Rectal smooth muscle tissue (tissue), 1 donor: ENCODE measurements around the gene HINT2.

Experiments
- H3K27ac ChIP-seq: one replicate; pipeline ENCODE4 v1.7.0; 2013; ENCODE audit warnings: low read depth, low read length, inconsistent platforms
- H3K27me3 ChIP-seq: one replicate; pipeline ENCODE4 v1.7.0; 2013; ENCODE audit warnings: low read length; ENCODE audit not compliant: control insufficient read depth, insufficient read depth
- H3K36me3 ChIP-seq: one replicate; pipeline ENCODE4 v1.7.0; 2013; ENCODE audit warnings: low read length; ENCODE audit not compliant: control insufficient read depth, insufficient read depth
- H3K4me1 ChIP-seq: one replicate; pipeline ENCODE4 v1.7.0; 2013; ENCODE audit warnings: low read length; ENCODE audit not compliant: control insufficient read depth, insufficient read depth
- H3K4me3 ChIP-seq: one replicate; pipeline ENCODE4 v1.7.0; 2013; ENCODE audit warnings: low read length
- H3K9ac ChIP-seq: one replicate; pipeline ENCODE4 v1.7.0; 2013; ENCODE audit warnings: low read length

Gene HINT2

DNA sequence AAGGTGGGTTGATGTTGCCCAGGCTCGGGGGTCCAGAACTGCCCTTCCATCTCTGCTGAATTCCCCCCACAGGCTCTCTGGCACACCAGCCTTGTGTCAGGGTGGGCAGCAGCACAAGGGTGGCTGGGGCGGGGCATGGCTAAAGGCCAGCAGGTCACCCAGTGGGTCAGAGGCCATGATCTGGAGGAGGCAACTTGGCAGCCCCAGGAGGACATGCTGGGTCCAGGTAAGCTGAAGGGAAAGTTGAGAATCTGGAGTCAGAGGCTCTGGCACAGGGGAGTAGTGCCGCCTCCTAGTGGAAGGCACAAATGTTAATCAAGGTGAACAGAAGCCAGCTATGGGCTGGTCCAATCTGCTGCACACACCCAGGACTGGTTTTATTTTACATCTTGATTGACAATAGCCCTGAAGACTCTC is 20.4 kb upstream of the HINT2 start:
- no peaks in the 10 kb centered on the region for H3K27me3 ChIP-seq
- H3K27ac ChIP-seq, result no peak overlapping the region
- peaks cover 7% of the 10 kb centered on the region for H3K4me1 ChIP-seq
- no peak overlapping the region for H3K9ac ChIP-seq
- no peak overlapping the region for H3K4me3 ChIP-seq
- H3K36me3 ChIP-seq, result no peaks in the 10 kb centered on the region

DNA sequence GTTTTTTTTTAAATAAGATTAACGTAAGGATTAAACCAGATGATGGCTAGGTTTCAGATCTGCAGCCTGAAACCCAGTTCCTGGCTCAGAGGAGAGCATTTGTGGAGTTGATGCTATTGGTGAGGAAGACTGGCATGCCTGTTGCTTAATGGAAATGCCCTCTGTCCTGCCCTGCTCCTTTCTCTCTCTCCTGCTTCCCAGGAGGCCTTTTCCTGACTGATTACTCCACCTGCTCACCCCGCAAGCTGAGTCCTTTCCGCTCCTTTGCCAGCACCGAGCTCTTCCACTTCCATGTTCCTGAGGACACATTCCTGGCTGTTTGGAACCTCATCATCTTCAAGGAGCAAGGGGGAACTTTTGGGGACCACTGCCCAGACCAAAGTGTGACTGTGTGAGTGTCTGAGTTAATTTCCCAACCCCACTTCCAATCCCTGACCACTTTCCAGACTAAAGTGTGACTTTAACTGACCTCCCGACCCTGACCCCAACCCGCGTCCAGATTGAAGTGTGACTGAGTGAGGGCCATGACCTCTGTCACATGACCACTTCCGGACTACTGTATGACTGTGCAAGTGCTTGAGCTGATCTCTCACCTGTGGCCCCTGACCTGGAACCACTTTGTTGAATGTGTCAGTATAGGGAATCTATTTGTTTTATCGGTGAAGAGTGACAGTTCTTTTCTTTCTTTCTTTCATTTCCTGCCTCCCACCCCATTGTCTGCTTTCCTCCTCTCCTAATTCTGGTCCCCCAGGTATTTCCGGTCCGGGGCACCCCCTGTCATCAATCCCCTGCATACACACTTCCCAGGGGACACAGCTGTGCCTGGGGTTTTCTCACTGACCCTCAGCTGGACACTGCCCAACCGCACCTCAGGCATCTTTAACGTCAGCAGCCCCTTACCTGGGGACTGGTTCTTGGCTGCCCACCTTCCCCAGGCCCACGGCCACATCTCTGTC is 19.7 kb upstream of the HINT2 start:
- no peak overlapping the region for H3K9ac ChIP-seq
- no peaks in the 10 kb centered on the region for H3K36me3 ChIP-seq
- no peak overlapping the region for H3K4me3 ChIP-seq
- no peak overlapping the region for H3K27ac ChIP-seq
- H3K27me3 ChIP-seq, result no peaks in the 10 kb centered on the region
- peaks cover 11% of the 10 kb centered on the region for H3K4me1 ChIP-seq

DNA sequence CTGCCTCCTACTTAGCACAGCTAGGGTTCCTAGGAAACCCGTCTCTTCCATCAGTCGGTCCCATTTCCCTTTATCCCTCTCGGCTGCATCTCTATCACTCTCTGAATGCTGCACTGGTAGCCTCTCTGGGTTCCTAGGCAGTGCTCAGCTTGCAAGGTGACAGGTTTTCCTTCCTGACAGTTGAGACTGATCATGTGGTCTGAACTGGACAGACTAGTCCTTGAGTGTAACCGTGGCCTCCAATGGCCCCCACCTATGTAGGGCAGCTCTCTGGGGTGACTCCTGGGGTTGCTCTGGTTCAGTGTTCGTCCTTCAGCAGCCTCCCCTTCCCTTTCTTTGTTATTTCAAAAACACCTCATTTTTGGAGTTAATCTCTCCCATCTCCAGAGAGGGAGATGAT is 18.0 kb upstream of the HINT2 start:
- H3K27me3 ChIP-seq, result no peaks in the 10 kb centered on the region
- no peak overlapping the region for H3K4me3 ChIP-seq
- no peak overlapping the region for H3K9ac ChIP-seq
- H3K27ac ChIP-seq, result no peak overlapping the region
- H3K36me3 ChIP-seq, result no peaks in the 10 kb centered on the region
- H3K4me1 ChIP-seq, result peaks cover 11% of the 10 kb centered on the region

DNA sequence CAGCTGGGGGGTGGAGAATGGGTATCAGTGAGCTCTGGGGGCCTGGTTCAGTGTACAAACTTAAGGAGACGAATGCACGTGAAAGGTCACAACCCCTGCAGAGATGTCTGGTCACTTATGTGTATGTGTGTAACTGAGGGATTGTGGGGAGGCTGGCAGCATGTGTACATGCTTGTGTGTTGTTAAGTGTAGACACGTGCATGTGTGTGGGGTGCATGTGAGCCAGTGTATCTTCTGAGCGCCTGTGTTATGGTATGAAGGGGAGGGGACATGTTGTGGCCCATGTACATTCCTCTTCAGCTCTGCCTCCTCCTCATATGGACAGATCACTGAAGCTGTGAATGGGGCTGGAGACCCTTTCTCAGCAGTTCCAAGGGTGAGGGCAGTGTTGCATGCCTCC is 16.2 kb upstream of the HINT2 start:
- H3K9ac ChIP-seq, result no peak overlapping the region
- peaks cover 11% of the 10 kb centered on the region for H3K4me1 ChIP-seq
- H3K27me3 ChIP-seq, result no peaks in the 10 kb centered on the region
- no peaks in the 10 kb centered on the region for H3K36me3 ChIP-seq
- no peak overlapping the region for H3K27ac ChIP-seq
- H3K4me3 ChIP-seq, result no peak overlapping the region

DNA sequence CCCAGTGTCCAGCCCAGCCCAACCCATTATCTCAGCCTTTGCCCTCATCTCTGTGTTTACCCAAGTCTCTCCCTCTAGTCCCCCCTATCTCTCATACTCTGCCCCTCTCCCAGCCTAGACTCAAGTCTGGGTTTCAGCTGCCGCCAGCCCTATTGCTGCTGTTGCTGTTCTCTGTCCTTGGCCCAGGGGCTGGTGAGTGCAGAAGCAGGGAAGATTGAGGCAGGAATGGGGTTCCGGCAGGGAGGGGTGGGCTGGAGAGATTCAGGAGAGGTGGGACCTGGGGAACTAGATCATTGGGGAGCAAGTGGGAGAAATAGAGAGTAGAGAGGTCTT is 14.9 kb upstream of the HINT2 start:
- Histone ChIP-seq H3K4me1 (peaks cover 11% of the 10 kb centered on the region), H3K9ac (peak overlapping the region; percentile 79), H3K27ac (peak overlapping the region; percentile 89), H3K4me3 (peak overlapping the region; percentile 75), H3K36me3 (no peaks in the 10 kb centered on the region), H3K27me3 (no peaks in the 10 kb centered on the region)

DNA sequence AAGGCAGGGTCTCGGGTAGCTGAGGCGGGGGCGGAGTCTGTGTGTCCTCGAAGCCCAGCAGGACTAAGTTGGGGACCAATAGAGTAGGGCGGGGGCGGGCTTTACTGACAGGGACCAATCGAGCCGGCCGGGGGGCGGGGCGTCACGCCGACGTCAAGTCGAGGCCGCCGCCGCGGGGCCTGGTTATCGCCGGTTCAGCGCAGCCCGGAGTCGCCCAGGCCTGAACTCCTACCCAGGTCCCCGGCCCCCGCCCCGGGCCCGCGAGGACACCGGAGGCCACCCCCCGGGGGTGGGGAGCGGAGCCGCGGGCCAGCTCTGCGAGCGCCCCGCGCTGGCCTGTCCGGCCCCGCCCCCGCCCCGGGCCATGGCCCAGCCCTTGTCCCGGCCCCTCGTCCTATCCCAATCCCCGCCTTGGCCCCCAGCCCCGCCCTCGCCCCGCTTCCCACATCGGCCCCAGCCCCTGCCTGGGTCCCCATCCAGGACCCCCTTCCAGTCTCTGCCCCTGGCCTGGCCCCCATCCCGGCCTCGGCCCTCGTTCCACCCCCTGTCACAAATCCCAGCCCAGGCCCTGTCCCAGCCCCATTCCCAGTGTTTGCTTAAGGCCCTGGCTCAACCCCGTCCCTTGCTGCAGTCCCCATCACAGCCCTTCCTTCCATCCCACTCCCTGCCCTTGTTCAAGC is 14.4 kb upstream of the HINT2 start, which contains the start of gene TMEM8B:
TMEM8B (plus strand) TSS at position 145 of the 680 bp plus-strand sequence; CDS start at position 365, 220 bp downstream.
- no peaks in the 10 kb centered on the region for H3K27me3 ChIP-seq
- H3K9ac ChIP-seq, result peak within 1 kb of the TSS; percentile 85
- H3K4me3 ChIP-seq, result peak within 1 kb of the TSS; percentile 86
- H3K4me1 ChIP-seq, result peaks cover 11% of the 10 kb centered on the region
- H3K36me3 ChIP-seq, result no peaks in the 10 kb centered on the region
- peak within 1 kb of the TSS; percentile 89 for H3K27ac ChIP-seq

DNA sequence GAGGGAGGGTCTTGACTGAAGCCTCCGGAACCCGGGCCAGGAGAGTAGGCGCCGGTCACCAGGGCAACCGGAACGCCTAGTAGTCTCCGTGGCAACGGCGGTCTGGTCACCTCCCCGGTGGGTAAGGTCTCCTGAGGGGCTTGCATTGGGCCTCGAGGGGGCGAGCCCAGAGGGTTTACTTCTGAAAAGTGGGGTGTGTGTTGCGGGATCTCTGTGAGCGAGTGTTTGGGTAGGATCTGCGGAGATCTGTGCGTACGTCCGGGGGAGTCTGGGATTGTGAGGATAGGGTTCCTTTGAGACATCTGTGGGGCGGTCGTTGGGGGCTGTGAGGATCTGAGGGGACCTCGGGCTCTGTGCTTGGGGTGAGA is 13.9 kb upstream of the HINT2 start, which contains the start of gene FAM221B:
FAM221B (minus strand) TSS at position 17 of the 368 bp plus-strand sequence. CDS start 2,571 bp downstream, outside the sequence.
- Histone ChIP-seq H3K4me1 (peaks cover 11% of the 10 kb centered on the region), H3K36me3 (no peaks in the 10 kb centered on the region), H3K9ac (peak within 1 kb of the TSS; percentile 85), H3K27me3 (no peaks in the 10 kb centered on the region), H3K4me3 (peak within 1 kb of the TSS; percentile 86), H3K27ac (peak within 1 kb of the TSS; percentile 89)

DNA sequence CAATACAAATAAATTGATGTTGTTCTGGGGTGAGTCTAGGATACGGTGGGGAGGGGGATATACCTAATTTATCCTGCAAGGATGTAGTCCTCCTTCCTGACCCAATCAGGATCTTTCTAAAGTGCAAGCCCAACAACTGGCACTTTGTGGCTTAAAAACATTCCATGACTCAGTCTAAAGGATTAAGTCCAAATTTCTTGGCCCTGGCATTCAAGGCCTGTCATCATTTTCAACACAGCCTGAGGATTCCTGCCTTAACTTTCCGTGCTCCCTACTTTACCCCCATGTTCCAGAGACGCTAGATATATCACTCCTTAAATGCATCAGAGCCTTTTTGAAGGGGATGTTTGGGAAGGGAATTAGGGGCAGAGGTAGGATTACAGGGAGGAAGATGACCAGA is 12.6 kb upstream of the HINT2 start:
- no peak overlapping the region for H3K4me3 ChIP-seq
- H3K36me3 ChIP-seq, result no peaks in the 10 kb centered on the region
- H3K27me3 ChIP-seq, result no peaks in the 10 kb centered on the region
- H3K27ac ChIP-seq, result no peak overlapping the region
- H3K9ac ChIP-seq, result no peak overlapping the region
- H3K4me1 ChIP-seq, result peaks cover 11% of the 10 kb centered on the region

DNA sequence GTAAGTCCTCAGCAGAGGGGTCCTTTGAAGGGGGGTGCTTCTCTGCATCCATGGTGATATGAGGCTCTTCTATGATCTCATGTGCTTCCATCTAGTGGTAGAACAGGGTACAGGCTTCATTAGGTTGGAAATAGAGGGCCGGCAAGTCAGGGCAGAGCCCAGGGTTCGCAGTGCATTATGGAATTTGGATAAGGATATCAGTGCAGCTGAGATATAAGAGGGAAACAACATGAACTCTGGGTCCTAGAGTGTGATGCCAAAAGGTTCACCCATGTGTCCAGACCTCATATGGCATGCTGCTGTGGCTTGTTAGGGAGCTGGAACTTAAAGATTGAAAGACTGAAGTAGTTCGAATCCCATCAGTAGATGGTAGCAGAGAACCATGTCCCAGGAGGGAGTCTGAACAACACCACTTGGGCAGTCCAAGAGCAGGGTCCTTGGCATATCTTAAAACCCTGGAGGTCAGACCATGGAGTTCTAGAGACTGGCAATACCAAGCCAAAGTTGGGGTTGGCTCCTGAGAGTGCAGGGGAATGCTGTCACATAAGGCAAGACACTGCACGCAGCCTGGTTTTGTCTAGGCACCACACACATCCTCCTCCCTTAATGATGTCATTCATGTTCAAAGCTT is 11.3 kb upstream of the HINT2 start:
- no peak overlapping the region for H3K27ac ChIP-seq
- H3K4me1 ChIP-seq, result peaks cover 11% of the 10 kb centered on the region
- H3K9ac ChIP-seq, result no peak overlapping the region
- H3K36me3 ChIP-seq, result no peaks in the 10 kb centered on the region
- H3K4me3 ChIP-seq, result no peak overlapping the region
- no peaks in the 10 kb centered on the region for H3K27me3 ChIP-seq

DNA sequence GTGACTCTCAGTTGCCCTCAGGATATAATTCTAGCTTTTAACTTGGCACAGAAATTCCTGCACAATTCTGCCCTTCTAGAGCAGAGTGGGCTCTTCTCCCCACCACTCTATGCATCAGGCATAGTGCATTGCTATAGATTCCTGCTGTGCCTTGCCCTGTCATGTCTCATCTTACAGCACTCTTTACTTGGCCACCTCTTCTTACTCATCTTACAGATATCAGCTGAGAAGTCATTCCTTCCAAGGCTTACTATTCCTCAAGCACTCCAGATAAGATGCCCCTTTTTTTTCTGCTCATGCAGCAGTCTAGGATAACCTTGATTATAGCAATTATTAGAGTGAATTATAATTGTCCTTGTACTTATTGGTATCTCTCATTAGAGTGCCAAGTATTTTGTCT is 8.1 kb upstream of the HINT2 start:
- H3K4me1 ChIP-seq, result no peaks in the 10 kb centered on the region
- H3K27me3 ChIP-seq, result no peaks in the 10 kb centered on the region
- no peak overlapping the region for H3K27ac ChIP-seq
- no peak overlapping the region for H3K9ac ChIP-seq
- no peak overlapping the region for H3K4me3 ChIP-seq
- H3K36me3 ChIP-seq, result no peaks in the 10 kb centered on the region

DNA sequence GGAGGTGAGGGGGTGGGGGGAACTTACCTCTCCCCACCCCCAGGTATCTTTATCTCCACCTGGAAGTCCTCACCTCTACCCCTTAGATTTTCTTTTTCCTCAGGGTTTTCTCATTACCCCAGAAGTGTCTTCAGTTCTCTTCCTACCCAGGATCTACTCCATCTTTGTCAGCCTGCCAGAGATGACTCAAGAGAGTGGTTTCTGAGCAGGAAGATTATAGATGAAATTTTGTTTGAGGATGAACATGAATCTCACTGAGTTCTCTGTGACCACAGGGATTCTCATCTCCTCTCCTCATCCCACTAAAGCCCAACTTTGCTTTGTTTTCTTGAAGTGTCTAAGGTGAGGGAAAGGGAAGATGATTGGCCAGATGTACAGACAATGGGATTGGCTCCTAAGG is 5.2 kb upstream of the HINT2 start:
- no peak overlapping the region for H3K27ac ChIP-seq
- H3K27me3 ChIP-seq, result no peaks in the 10 kb centered on the region
- no peaks in the 10 kb centered on the region for H3K4me1 ChIP-seq
- H3K9ac ChIP-seq, result no peak overlapping the region
- no peaks in the 10 kb centered on the region for H3K36me3 ChIP-seq
- no peak overlapping the region for H3K4me3 ChIP-seq

DNA sequence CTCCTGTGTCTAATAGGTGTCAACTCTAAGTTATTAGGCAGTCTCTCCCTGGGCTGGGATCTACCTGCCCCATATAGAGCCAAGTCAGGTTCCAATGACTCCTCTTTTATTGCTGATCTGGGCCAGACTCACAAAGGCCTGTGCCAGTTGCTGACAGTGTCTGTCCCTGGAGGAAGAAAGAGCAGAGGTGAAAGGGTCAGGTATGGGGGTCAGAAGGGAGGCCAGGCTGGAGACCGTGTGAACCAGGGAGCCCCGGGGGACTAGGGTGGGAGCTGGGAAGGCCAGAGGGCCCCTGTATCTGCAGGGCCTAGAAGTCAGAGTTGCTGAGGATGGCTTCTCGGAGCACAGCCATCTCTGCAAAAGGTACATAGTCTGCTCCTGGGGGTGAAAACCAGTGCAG is 3.5 kb upstream of the HINT2 start:
- H3K27me3 ChIP-seq, result no peaks in the 10 kb centered on the region
- H3K36me3 ChIP-seq, result no peaks in the 10 kb centered on the region
- H3K27ac ChIP-seq, result no peak overlapping the region
- H3K9ac ChIP-seq, result no peak overlapping the region
- no peak overlapping the region for H3K4me3 ChIP-seq
- peaks cover 10% of the 10 kb centered on the region for H3K4me1 ChIP-seq
